ENCODE measurements around the gene RASL10B.
A peak's percentile ranks its signal among the peaks of the same experiment; 100 is the strongest.

RASL10B gene

GRCh38 chr17:35731239-35731916, at the start of gene RASL10B:
RASL10B (plus strand) TSS chr17:35731639; CDS start chr17:35735185, 3,546 bp downstream.
- peak; percentile 85 for ATAC-seq
- TF ChIP-seq ZFP30 (CRISPR knock-in tag; IDR thresholded peaks at IDR 0.05) (no peak), ESRRG (CRISPR knock-in tag; IDR thresholded peaks at IDR 0.05) (no peak), PATZ1 (CRISPR knock-in tag; IDR thresholded peaks at IDR 0.05; ENCODE audit: borderline replicate concordance) (0 out of 2 replicates have a peak, but pooled peaks have one; percentile 31), ISL1 (CRISPR knock-in tag; IDR thresholded peaks at IDR 0.05) (no peak), CSDC2 (CRISPR knock-in tag; IDR thresholded peaks at IDR 0.05) (0 out of 2 replicates have a peak, but pooled peaks have one; percentile 44), TOX (CRISPR knock-in tag; IDR thresholded peaks at IDR 0.05; ENCODE audit: borderline replicate concordance) (no peak)

GRCh38 chr17:35683591-35683990, 47.8 kb upstream of the RASL10B start:
- TF ChIP-seq ISL1 (CRISPR knock-in tag; IDR thresholded peaks at IDR 0.05) = no peak
- TF ChIP-seq ZC3H10 (CRISPR knock-in tag; IDR thresholded peaks at IDR 0.05) = no peak
- TF ChIP-seq OSR1 (CRISPR knock-in tag; IDR thresholded peaks at IDR 0.05) = no peak
- TF ChIP-seq ZNF70 (CRISPR knock-in tag; IDR thresholded peaks at IDR 0.05) = no peak
- no peak for TF ChIP-seq CREB5 (CRISPR knock-in tag; IDR thresholded peaks at IDR 0.05; ENCODE audit: low read depth)
- no peak for TF ChIP-seq ZFP30 (CRISPR knock-in tag; IDR thresholded peaks at IDR 0.05)
- ATAC-seq = no peak

- ATAC-seq = peak; percentile 44; the same call in 1 of the 3 replicates
- TF ChIP-seq PATZ1 (CRISPR knock-in tag; IDR thresholded peaks at IDR 0.05; ENCODE audit: borderline replicate concordance) (no peak), PPARA (CRISPR knock-in tag; IDR thresholded peaks at IDR 0.05; ENCODE audit: borderline replicate concordance) (no peak), BACH2 (CRISPR knock-in tag; IDR thresholded peaks at IDR 0.05; ENCODE audit: borderline replicate concordance) (no peak), RARB (CRISPR knock-in tag; IDR thresholded peaks at IDR 0.05) (no peak), GLIS3 (CRISPR knock-in tag; IDR thresholded peaks at IDR 0.05) (no peak), ZNF565 (CRISPR knock-in tag; conservative IDR thresholded peaks at IDR 0.05; ENCODE audit: low read depth) (no peak), POU6F1 (CRISPR knock-in tag; IDR thresholded peaks at IDR 0.05; ENCODE audit: borderline replicate concordance, low read depth) (no peak), ZFP3 (CRISPR knock-in tag; IDR thresholded peaks at IDR 0.05) (no peak), ZC3H10 (CRISPR knock-in tag; IDR thresholded peaks at IDR 0.05) (no peak), ARNTL (CRISPR knock-in tag; IDR thresholded peaks at IDR 0.05; ENCODE audit: borderline replicate concordance, low read depth) (no peak), ZFP30 (CRISPR knock-in tag; IDR thresholded peaks at IDR 0.05) (no peak), ZNF70 (CRISPR knock-in tag; IDR thresholded peaks at IDR 0.05) (no peak), SNAI2 (CRISPR knock-in tag; IDR thresholded peaks at IDR 0.05) (no peak), CSDC2 (CRISPR knock-in tag; IDR thresholded peaks at IDR 0.05) (no peak), OSR1 (CRISPR knock-in tag; IDR thresholded peaks at IDR 0.05) (no peak), ESRRG (CRISPR knock-in tag; IDR thresholded peaks at IDR 0.05) (no peak), TSHZ2 (CRISPR knock-in tag; IDR thresholded peaks at IDR 0.05) (no peak)
Observed at GRCh38 chr17:35684055-35684802, 47.2 kb upstream of the RASL10B start.
